Lung (tissue), 12 donors: ENCODE data around the gene AVEN. TPM values are rescaled to one million over a fixed set of nuclear protein-coding genes. Genes with fewer than 3 reads are reported as not detected.
"Not testable (repeated sequence)": the region's sequence is repeated elsewhere in the genome, so short reads cannot be mapped to it uniquely, and the experiment has no call there.

ENCODE experiments used
- ATAC-seq: fragments of 200-7000 bp; cut with Tn5 transposase; one replicate; pipeline ENCODE4 v1.9.1; 2020; ENCODE audit warnings: moderate number of reproducible peaks; ENCODE audit not compliant: insufficient read depth, low FRiP score
- DNase-seq, 3 donors: peaks; one replicate each; pipeline ENCODE4 v3.0.0-alpha.2; 2013 to 2017
- H3K27ac ChIP-seq, 2 donors: one replicate each; pipeline ENCODE4 v1.5.1; 2013; ENCODE audit warnings: mild to moderate bottlenecking in 2 of 2, moderate library complexity in 2 of 2, control low read depth in 1 of 2, inconsistent platforms in 1 of 2, low read depth in 1 of 2, low read length in 1 of 2
- H3K27me3 ChIP-seq, 3 donors: one replicate each; pipeline ENCODE4 v1.5.1; 2013; ENCODE audit warnings: low read length in 2 of 3; ENCODE audit not compliant: control insufficient read depth in 3 of 3, insufficient read depth in 3 of 3
- H3K36me3 ChIP-seq, 4 donors: one replicate each; pipeline ENCODE4 v1.5.1; 2013; ENCODE audit warnings: low read length in 4 of 4, mild to moderate bottlenecking in 1 of 4, moderate library complexity in 1 of 4; ENCODE audit not compliant: control insufficient read depth in 4 of 4, insufficient read depth in 4 of 4
- H3K4me1 ChIP-seq, 5 donors: one replicate each; pipeline ENCODE4 v1.5.1; 2013; ENCODE audit warnings: low read length in 5 of 5, mild to moderate bottlenecking in 2 of 5, moderate library complexity in 1 of 5; ENCODE audit not compliant: control insufficient read depth in 5 of 5, insufficient read depth in 5 of 5
- H3K4me3 ChIP-seq: one replicate; pipeline ENCODE4 v1.5.1; 2013; ENCODE audit warnings: mild to moderate bottlenecking, control low read depth, moderate library complexity
- H3K9ac ChIP-seq, 2 donors: one replicate each; pipeline ENCODE4 v1.5.1; 2013; ENCODE audit warnings: low read length in 2 of 2, control low read depth in 1 of 2; ENCODE audit not compliant: insufficient read depth in 1 of 2
- H3K9me3 ChIP-seq, 4 donors: one replicate each; pipeline ENCODE4 v1.5.1; 2013; ENCODE audit warnings: low read length in 3 of 4, mild to moderate bottlenecking in 1 of 4, moderate library complexity in 1 of 4; ENCODE audit not compliant: control insufficient read depth in 4 of 4, insufficient read depth in 3 of 4
- WGBS, 2 donors: extraction: QIAGEN DNeasy Blood & Tissue Kit; methylation state at CpG; one replicate each; pipeline ENCODE4 v1.1.7; 2013; 5-methylcytosine and 5-hydroxymethylcytosine counted together
- polyA plus RNA-seq, 2 donors: library from polyadenylated mRNA; stranded (reverse); fragments of 200-250 nt; gene quantifications; one replicate each; pipeline ENCODE4 v1.2.1, GENCODE V29; 2013
- total RNA-seq, 2 donors: library from RNA; depleted of rRNA in 1 of 2; stranded (reverse); fragments of >200 nt in 1 of 2; gene quantifications; one replicate each; pipeline ENCODE4 v1.2.1, GENCODE V29; 2014 to 2021
- TF ChIP-seq, protein P1 (sequence below): IDR thresholded peaks from 2 replicates; pipeline ENCODE4 v1.5.1; 2012; ENCODE audit warnings: mild to moderate bottlenecking; ENCODE audit errors: control extremely low read depth, extremely low read depth
- donor health status: control.
- donor health status: control.
- donor health status: Bipolar disorder and iron deficiency.
- donor health status: healthy.
- donor health status: DM: yes; HTN: yes; CAD: no.

The AVEN gene
- total and polyA plus RNA-seq, 4 donors: 7.5 to 9.3 (median 8.9) TPM

- Histone ChIP-seq H3K4me1 (no peaks in the 10 kb centered on the region), H3K36me3 (no peaks in the 10 kb centered on the region), H3K27me3 (no peaks in the 10 kb centered on the region), H3K4me3 (no peak overlapping the region), H3K9me3 (peaks cover 0 to 9% (median 0%) of the 10 kb centered on the region in 4 donors), H3K27ac (no peak overlapping the region), H3K9ac (no peak overlapping the region)
- ATAC-seq (no peak), DNase-seq (no peak)
- WGBS, 2 donors: 96 to 97% methylated on average over 3 of the region's 3 CpGs
- TF ChIP-seq, protein P1, sequence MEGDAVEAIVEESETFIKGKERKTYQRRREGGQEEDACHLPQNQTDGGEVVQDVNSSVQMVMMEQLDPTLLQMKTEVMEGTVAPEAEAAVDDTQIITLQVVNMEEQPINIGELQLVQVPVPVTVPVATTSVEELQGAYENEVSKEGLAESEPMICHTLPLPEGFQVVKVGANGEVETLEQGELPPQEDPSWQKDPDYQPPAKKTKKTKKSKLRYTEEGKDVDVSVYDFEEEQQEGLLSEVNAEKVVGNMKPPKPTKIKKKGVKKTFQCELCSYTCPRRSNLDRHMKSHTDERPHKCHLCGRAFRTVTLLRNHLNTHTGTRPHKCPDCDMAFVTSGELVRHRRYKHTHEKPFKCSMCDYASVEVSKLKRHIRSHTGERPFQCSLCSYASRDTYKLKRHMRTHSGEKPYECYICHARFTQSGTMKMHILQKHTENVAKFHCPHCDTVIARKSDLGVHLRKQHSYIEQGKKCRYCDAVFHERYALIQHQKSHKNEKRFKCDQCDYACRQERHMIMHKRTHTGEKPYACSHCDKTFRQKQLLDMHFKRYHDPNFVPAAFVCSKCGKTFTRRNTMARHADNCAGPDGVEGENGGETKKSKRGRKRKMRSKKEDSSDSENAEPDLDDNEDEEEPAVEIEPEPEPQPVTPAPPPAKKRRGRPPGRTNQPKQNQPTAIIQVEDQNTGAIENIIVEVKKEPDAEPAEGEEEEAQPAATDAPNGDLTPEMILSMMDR: no peak
These were observed 15.2 kb upstream of the AVEN start for GRCh38 chr15:34054081-34054707.

DNA sequence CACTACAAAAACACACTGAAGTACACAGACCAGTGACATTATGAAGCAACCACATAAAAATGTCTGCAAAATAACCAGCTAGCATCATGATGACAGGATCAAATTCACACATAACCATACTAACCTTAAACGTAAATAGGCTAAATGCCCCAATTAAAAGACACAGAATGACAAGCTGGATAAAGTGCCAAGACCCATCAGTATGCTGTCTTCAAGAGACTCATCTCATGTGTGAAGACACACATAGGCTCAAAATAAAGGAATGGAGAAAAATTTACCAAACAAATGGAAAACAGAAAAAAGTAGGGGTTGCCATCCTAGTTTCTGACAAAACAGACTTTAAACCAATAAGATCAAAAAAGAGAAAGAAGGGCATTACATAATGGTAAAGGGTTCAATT, 11.4 kb upstream of the AVEN start:
- not testable (repeated sequence) for H3K36me3 ChIP-seq, H3K27ac ChIP-seq, H3K4me1 ChIP-seq, H3K9ac ChIP-seq, DNase-seq, H3K27me3 ChIP-seq, H3K4me3 ChIP-seq, ATAC-seq
- H3K9me3 ChIP-seq: peaks cover 0 to 11% (median 1%) of the 10 kb centered on the region in 4 donors
- 91 to 92% methylated on average over 1 of the region's 1 CpG for WGBS, 2 donors

GRCh38 chr15:34049112-34049511, 10.1 kb upstream of the AVEN start:
- H3K4me1 ChIP-seq: no peaks in the 10 kb centered on the region
- TF ChIP-seq, protein P1: no peak
- ATAC-seq (no peak), DNase-seq (no peak)
- H3K4me3 ChIP-seq: no peak overlapping the region
- no peak overlapping the region for H3K9ac ChIP-seq
- WGBS, 2 donors: 96% methylated on average over 2 of the region's 2 CpGs
- H3K27me3 ChIP-seq: no peaks in the 10 kb centered on the region
- H3K36me3 ChIP-seq: no peaks in the 10 kb centered on the region
- peaks cover 0 to 11% (median 1%) of the 10 kb centered on the region in 4 donors for H3K9me3 ChIP-seq
- no peak overlapping the region for H3K27ac ChIP-seq

DNA sequence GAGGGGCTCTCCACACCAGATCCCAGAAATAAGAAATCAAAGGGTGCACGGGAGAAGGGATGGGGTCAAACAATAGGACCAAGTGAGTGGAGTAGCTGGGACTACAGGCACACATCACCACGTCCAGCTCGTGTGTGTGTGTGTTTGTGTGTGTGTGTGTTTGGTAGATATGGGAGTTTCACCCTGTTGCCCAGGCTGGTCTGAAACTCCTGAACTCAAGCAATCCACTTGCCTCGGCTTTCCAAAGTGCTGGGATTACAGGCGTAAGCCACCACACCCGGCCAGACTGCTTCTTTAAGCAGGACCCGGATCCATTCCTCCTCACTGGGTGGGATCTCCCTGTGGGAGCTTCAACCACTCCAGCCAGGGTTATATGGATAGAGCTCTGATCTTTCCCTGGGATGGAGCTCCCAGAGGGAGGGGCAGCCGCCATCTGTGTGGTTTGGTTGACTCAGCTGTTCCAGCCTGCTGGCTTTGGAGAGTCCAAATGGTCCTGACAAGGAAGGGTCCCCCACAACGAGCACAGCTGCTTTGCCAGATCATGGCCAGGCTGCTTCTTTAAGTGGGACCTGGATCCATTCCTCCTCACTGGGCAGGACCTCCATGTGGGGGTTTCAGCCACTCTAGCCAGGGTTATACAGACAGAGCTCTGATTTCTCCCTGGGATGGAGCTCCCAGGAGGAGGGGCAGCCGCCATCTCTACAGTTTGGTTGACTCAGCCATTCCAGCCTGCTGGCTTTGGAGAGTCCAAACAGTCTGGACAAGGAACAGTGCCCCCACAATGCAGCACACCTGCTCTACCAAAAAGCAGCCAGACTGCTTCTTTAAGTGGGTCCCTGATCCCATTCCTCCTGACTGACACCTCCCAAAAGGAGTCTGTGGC, 9.1 kb upstream of the AVEN start:
- no peaks in the 10 kb centered on the region for H3K27me3 ChIP-seq
- H3K4me1 ChIP-seq: no peaks in the 10 kb centered on the region
- no peak for ATAC-seq
- H3K27ac ChIP-seq: no peak overlapping the region
- 88 to 89% methylated on average over 10 of the region's 10 CpGs for WGBS, 2 donors
- no peak for DNase-seq
- H3K9me3 ChIP-seq: peaks cover 0 to 11% (median 1%) of the 10 kb centered on the region in 4 donors
- H3K9ac ChIP-seq: no peak overlapping the region
- TF ChIP-seq, protein P1: no peak
- H3K36me3 ChIP-seq: no peaks in the 10 kb centered on the region
- H3K4me3 ChIP-seq: no peak overlapping the region
